ENCODE measurements around the gene WNT1. TPM values are rescaled to one million over a fixed set of nuclear protein-coding genes. Genes with fewer than 3 reads are reported as not detected.

Gene WNT1
- total RNA-seq, 2 donors from 2014 or later: not detected

DNA sequence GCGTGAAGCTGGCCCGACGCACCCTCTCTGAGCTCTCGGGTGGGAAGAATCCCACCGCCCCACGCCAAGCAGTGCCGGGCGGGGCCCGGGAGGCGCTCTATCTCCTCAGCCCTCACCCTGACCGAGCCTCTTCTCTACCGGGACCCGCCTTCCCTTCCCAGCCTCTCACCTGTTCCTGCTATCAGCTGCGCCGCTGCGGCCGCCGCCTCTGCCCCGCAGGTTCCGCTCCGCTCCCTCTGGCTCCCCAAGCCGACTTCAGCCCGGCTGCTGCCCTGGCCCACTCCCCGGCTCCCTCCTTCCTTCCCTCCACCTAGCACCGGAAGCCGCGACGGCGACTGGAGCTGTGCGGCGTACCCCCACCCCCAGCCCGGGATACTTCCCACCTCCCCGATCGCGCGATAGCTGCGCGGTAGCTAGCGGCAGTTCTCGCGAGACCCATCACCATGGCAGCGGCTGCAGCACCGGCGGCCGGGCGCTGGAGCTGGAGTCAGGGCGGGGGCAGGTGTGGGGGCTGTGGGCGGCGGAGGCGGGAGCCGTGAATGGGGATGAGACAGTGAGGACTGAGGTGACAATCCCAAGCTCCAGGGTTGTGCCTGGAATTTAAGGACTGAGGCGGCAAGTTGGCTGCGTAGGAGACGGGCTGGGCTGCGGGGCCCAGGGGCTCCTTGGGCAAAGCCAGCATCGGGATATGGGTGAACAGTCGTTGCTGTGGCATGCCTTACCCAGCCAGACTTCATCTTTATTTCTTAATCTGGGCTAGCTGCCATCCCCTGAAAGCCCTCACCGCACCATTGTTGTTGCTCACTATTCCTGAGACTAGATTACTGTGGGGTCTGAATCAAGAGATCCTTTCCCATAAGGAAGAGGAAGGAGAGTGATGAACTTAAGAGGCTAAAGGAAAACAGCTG lies 20.7 kb upstream of the WNT1 start, which contains the start of gene ARF3:
Gene ARF3, minus strand, starts transcription at position 347 of the 908 bp plus-strand sequence. CDS start 16,392 bp downstream, outside the sequence.
- Histone ChIP-seq H3K27me3 (ENCODE audit: control insufficient read depth, insufficient read depth, low read length, poor library complexity, severe bottlenecking) (no peaks in the 10 kb centered on the region), H3K27ac (ENCODE audit: low read depth, low read length) (peak within 1 kb of the TSS; percentile 50), H3K4me1 (ENCODE audit: control insufficient read depth, insufficient read depth, low read length) (peaks cover 5% of the 10 kb centered on the region), H3K4me3 (ENCODE audit: low read length) (peak within 1 kb of the TSS; percentile 96), H3K36me3 (ENCODE audit: control insufficient read depth, insufficient read depth, low read length) (peaks cover 34% of the 10 kb centered on the region), H3K9me3 (ENCODE audit: control insufficient read depth, low read length) (no peaks in the 10 kb centered on the region), H3K9ac (ENCODE audit: extremely low read depth, low read length, poor library complexity, severe bottlenecking) (peak within 1 kb of the TSS; percentile 80)
- peak; percentile 100 for DNase-seq
- Mint-ChIP-seq H3K27me3 (ENCODE audit: insufficient read depth) (peaks cover 5% of the 10 kb centered on the region), H3K27ac (peak within 1 kb of the TSS; percentile 97), H3K9me3 (no peaks in the 10 kb centered on the region), H3K4me3 (peak within 1 kb of the TSS; percentile 98), H3K4me1 (peaks cover 17% of the 10 kb centered on the region), H3K36me3 (ENCODE audit: low read depth) (peaks cover 27% of the 10 kb centered on the region)
- WGBS, 2 experiments (ENCODE audit: insufficient coverage in 1 of 2, insufficient read length in 1 of 2): 0 to 2% methylated on average over 15 to 58 of the region's 58 CpGs
- TF ChIP-seq, protein P1, sequence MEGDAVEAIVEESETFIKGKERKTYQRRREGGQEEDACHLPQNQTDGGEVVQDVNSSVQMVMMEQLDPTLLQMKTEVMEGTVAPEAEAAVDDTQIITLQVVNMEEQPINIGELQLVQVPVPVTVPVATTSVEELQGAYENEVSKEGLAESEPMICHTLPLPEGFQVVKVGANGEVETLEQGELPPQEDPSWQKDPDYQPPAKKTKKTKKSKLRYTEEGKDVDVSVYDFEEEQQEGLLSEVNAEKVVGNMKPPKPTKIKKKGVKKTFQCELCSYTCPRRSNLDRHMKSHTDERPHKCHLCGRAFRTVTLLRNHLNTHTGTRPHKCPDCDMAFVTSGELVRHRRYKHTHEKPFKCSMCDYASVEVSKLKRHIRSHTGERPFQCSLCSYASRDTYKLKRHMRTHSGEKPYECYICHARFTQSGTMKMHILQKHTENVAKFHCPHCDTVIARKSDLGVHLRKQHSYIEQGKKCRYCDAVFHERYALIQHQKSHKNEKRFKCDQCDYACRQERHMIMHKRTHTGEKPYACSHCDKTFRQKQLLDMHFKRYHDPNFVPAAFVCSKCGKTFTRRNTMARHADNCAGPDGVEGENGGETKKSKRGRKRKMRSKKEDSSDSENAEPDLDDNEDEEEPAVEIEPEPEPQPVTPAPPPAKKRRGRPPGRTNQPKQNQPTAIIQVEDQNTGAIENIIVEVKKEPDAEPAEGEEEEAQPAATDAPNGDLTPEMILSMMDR (conservative IDR thresholded peaks at IDR 0.05): peak; percentile 11

DNA sequence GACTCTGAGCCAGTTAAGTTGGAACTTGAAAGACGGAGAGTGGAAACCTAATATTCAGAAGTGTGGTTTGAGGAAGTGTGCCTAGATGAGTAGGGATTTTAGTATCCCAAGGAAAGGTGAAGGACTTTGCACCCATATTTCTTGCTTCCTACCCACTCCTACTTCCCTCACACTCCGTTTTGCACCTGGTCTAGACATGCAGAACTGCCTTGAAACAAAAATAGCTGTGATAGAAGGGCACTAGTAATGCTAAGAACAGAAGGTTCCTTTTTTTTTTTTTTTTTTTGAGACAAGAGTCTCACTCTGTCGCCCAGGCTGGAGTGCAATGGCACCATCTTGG lies 20.1 kb upstream of the WNT1 start:
- no peaks in the 10 kb centered on the region for H3K9me3 Mint-ChIP-seq
- H3K4me1 ChIP-seq (ENCODE audit: control insufficient read depth, insufficient read depth, low read length): peaks cover 5% of the 10 kb centered on the region
- no peak for DNase-seq
- H3K27ac Mint-ChIP-seq: peak overlapping the region; percentile 97
- TF ChIP-seq, protein P1 (conservative IDR thresholded peaks at IDR 0.05): no peak
- peak overlapping the region; percentile 57 for H3K9ac ChIP-seq (ENCODE audit: extremely low read depth, low read length, poor library complexity, severe bottlenecking)
- no peaks in the 10 kb centered on the region for H3K9me3 ChIP-seq (ENCODE audit: control insufficient read depth, low read length)
- H3K27ac ChIP-seq (ENCODE audit: low read depth, low read length): no peak overlapping the region
- no peaks in the 10 kb centered on the region for H3K27me3 ChIP-seq (ENCODE audit: control insufficient read depth, insufficient read depth, low read length, poor library complexity, severe bottlenecking)
- WGBS, 2 experiments (ENCODE audit: insufficient coverage in 1 of 2, insufficient read length in 1 of 2): 63% methylated on average over 2 to 3 of the region's 3 CpGs
- peak overlapping the region; percentile 96 for H3K4me3 ChIP-seq (ENCODE audit: low read length)
- peaks cover 17% of the 10 kb centered on the region for H3K4me1 Mint-ChIP-seq
- peaks cover 27% of the 10 kb centered on the region for H3K36me3 ChIP-seq (ENCODE audit: control insufficient read depth, insufficient read depth, low read length)
- peaks cover 22% of the 10 kb centered on the region for H3K36me3 Mint-ChIP-seq (ENCODE audit: low read depth)
- H3K27me3 Mint-ChIP-seq (ENCODE audit: insufficient read depth): peaks cover 5% of the 10 kb centered on the region
- peak overlapping the region; percentile 98 for H3K4me3 Mint-ChIP-seq

DNA sequence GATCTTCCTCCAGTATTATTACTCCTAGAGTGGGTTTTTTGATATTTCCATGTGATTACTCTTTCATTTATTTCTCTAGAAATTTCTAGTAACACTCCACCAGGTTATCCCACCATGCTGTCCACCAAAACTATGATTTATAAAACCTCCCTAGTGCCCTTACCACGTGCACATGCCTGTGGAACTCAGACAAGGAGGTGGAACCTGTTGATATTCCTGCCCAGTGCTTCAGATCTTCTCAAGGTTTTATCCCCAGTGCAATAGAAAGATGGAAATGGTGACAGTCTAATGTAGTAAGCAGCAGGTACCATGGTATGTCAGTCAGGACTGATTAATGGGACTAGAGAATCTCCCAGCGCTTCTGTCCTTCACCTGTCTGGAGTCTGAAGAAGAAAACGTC lies 17.3 kb upstream of the WNT1 start:
- WGBS, 2 experiments (ENCODE audit: insufficient coverage in 1 of 2, insufficient read length in 1 of 2): 81 to 87% methylated on average over 3 of the region's 3 CpGs
- no peaks in the 10 kb centered on the region for H3K27me3 ChIP-seq (ENCODE audit: control insufficient read depth, insufficient read depth, low read length, poor library complexity, severe bottlenecking)
- TF ChIP-seq, protein P1 (conservative IDR thresholded peaks at IDR 0.05): no peak
- no peak overlapping the region for H3K4me3 ChIP-seq (ENCODE audit: low read length)
- H3K36me3 ChIP-seq (ENCODE audit: control insufficient read depth, insufficient read depth, low read length): peaks cover 1% of the 10 kb centered on the region
- Mint-ChIP-seq H3K36me3 (ENCODE audit: low read depth) (peaks cover 2% of the 10 kb centered on the region), H3K27me3 (ENCODE audit: insufficient read depth) (peaks cover 8% of the 10 kb centered on the region), H3K4me1 (peaks cover 17% of the 10 kb centered on the region), H3K4me3 (no peak overlapping the region), H3K9me3 (no peaks in the 10 kb centered on the region), H3K27ac (no peak overlapping the region)
- no peak for DNase-seq
- no peaks in the 10 kb centered on the region for H3K4me1 ChIP-seq (ENCODE audit: control insufficient read depth, insufficient read depth, low read length)
- H3K27ac ChIP-seq (ENCODE audit: low read depth, low read length): no peak overlapping the region
- no peak overlapping the region for H3K9ac ChIP-seq (ENCODE audit: extremely low read depth, low read length, poor library complexity, severe bottlenecking)
- no peaks in the 10 kb centered on the region for H3K9me3 ChIP-seq (ENCODE audit: control insufficient read depth, low read length)

Measured in endodermal cell (in vitro differentiated cells).